Measurements from ENCODE around the gene SLC7A14. TPM values are rescaled to one million over a fixed set of nuclear protein-coding genes. Genes with fewer than 3 reads are reported as not detected.
A peak's percentile ranks its signal among the peaks of the same experiment; 100 is the strongest.

SLC7A14 gene
- total and polyA plus RNA-seq, 2 of the 4 experiments (the other 2 are of a cell fraction), result 2.7 to 6.8 TPM

GRCh38 chr3:170448584-170448983 is 137.3 kb downstream of the SLC7A14 start:
- Histone ChIP-seq H3K14ac (replicated peaks; ENCODE audit: low read depth, low read length) (peak overlapping the region; percentile 16; the same call in 1 of the 2 replicates), H2BK120ac (ENCODE audit: low read depth, low read length) (peak overlapping the region; percentile 26), H3K79me1 (ENCODE audit: low read depth in 1 of 2, low read length in 2 of 2) (no peaks in the 10 kb centered on the region), H3K9ac (ENCODE audit: low read depth, low read length) (peak overlapping the region; percentile 49), H4K8ac (ENCODE audit: low read depth in 2 of 2, low read length in 2 of 2) (peak overlapping the region; percentile 62 to 64; a peak in 3 of 4 replicates), H3K9me1 (ENCODE audit: insufficient read depth, low read length) (no peaks in the 10 kb centered on the region), H3K9me3 (ENCODE audit: control insufficient read depth, insufficient read depth, low read length) (no peaks in the 10 kb centered on the region), H3K23ac (ENCODE audit: low read depth, low read length) (peak overlapping the region; percentile 39; the same call in 1 of the 2 replicates), H2BK20ac (ENCODE audit: low read depth, low read length) (peak overlapping the region; percentile 2; the same call in 1 of the 2 replicates), H2AK5ac (ENCODE audit: low read depth, low read length) (no peak overlapping the region), H4K91ac (ENCODE audit: insufficient read depth, low read depth, low read length) (peak overlapping the region; percentile 55), H3K36me3 (ENCODE audit: control insufficient read depth, insufficient read depth, low read length) (no peaks in the 10 kb centered on the region), H2BK5ac (ENCODE audit: low read depth, low read length, poor library complexity, severe bottlenecking) (no peak overlapping the region), H2AFZ (replicated peaks; ENCODE audit: low read length, poor library complexity) (peak overlapping the region; percentile 72), H2AK9ac (replicated peaks; ENCODE audit: low read depth, low read length, poor library complexity) (peak overlapping the region; percentile 29), H4K5ac (ENCODE audit: low read depth, low read length) (peak overlapping the region; percentile 66), H3K56ac (ENCODE audit: extremely low read depth, insufficient read depth, low read length) (no peak overlapping the region), H4K20me1 (ENCODE audit: insufficient read depth, low read length) (no peaks in the 10 kb centered on the region), H2BK15ac (ENCODE audit: low read depth, low read length) (peak overlapping the region; percentile 42; the same call in 1 of the 3 replicates), H3K27ac (ENCODE audit: insufficient read depth, low read length) (peak overlapping the region; percentile 21; the same call in 1 of the 2 replicates), H3K27me3 (ENCODE audit: control insufficient read depth, insufficient read depth, low read length) (no peaks in the 10 kb centered on the region), H3K18ac (ENCODE audit: low read depth, low read length) (peak overlapping the region; percentile 67), H3K4me1 (ENCODE audit: control insufficient read depth, insufficient read depth, low read length) (no peaks in the 10 kb centered on the region; the same call in 1 of the 2 replicates), H3K4me3 (ENCODE audit: insufficient read depth, low read depth, low read length) (peak overlapping the region; percentile 1; the same call in 1 of the 2 replicates), H3K4ac (ENCODE audit: low read depth, low read length) (peak overlapping the region; percentile 24), H3K4me2 (ENCODE audit: low read depth, low read length) (peak overlapping the region; percentile 77)
- dilution Hi-C loops (cut with HindIII; ENCODE audit: low sequenced_read_pairs, unreplicated experiment) (no loop called here), in situ Hi-C loops (cut with MboI; ENCODE audit: low sequenced_read_pairs) (no loop called here), intact Hi-C loops (cut with micrococcal nuclease) (no loop called here)
- DNase-seq (peak; percentile 33), ATAC-seq (ENCODE audit: low read depth) (peak; percentile 75)
- POLR2A ChIA-PET (ENCODE audit: unreplicated experiment), result no interaction called here
- TF ChIP-seq CEBPB (IDR thresholded peaks at IDR 0.05; ENCODE audit: low read depth, low read length) (no peak), RFX5 (IDR thresholded peaks at IDR 0.05; ENCODE audit: low read depth, low read length) (no peak), MAZ (IDR thresholded peaks at IDR 0.05; ENCODE audit: borderline replicate concordance, low read depth, low read length) (no peak), CHD1 (IDR thresholded peaks at IDR 0.05; ENCODE audit: low read depth, low read length) (no peak), USF2 (IDR thresholded peaks at IDR 0.05; ENCODE audit: low read depth, low read length) (no peak), RCOR1 (IDR thresholded peaks at IDR 0.05; ENCODE audit: insufficient replicate concordance, low read length) (no peak), BHLHE40 (IDR thresholded peaks at IDR 0.05; ENCODE audit: low read depth, low read length) (no peak), MXI1 (IDR thresholded peaks at IDR 0.05; ENCODE audit: borderline replicate concordance, low read depth, low read length) (no peak)
- CTCF ChIA-PET, result interaction anchor here (0.7 kb wide), 1 partner anchor 366 kb away, joined by 11 read pairs; no protein-coding TSS in a partner anchor
- BruUV-seq (replicated peaks), result no TSS peak
- WGBS, 2 experiments (ENCODE audit: extremely low coverage in 2 of 2, insufficient read length in 1 of 2), result no CpG with 5 or more reads among the region's 3 CpGs

All from IMR-90 (cell line).